CD4-positive, alpha-beta T cell treated with Interleukin-4 for 4 hours (primary cell): ENCODE measurements around the gene GTF2A1.

ENCODE experiments used
- DNase-seq: peaks from one replicate; pipeline ENCODE4 v3.0.0-alpha.2; 2020

Gene GTF2A1

DNA sequence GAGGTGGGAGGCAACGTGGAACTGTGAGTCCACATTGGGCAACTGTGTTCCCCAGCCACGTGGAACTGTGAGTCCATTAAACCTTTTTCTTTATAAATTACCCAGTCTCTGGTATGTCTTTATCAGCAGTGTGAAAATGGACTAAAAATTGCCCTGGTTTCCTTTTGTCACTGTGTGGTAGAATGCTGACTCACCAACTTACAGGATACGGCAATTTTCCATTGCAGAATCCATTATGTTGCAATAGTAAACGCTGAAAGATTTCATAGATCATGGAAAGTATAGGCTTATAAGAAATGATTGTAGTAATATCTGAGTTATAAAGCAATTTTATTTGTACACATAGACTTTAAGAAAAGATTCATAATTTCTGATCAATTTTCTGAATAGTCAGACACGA lies 93.0 kb downstream of the GTF2A1 start:
- DNase-seq = no peak

- DNase-seq = no peak
Observed at GRCh38 chr14:81125536-81125935, 95.2 kb downstream of the GTF2A1 start.
